ENCODE data around the gene CCND2.

DNA sequence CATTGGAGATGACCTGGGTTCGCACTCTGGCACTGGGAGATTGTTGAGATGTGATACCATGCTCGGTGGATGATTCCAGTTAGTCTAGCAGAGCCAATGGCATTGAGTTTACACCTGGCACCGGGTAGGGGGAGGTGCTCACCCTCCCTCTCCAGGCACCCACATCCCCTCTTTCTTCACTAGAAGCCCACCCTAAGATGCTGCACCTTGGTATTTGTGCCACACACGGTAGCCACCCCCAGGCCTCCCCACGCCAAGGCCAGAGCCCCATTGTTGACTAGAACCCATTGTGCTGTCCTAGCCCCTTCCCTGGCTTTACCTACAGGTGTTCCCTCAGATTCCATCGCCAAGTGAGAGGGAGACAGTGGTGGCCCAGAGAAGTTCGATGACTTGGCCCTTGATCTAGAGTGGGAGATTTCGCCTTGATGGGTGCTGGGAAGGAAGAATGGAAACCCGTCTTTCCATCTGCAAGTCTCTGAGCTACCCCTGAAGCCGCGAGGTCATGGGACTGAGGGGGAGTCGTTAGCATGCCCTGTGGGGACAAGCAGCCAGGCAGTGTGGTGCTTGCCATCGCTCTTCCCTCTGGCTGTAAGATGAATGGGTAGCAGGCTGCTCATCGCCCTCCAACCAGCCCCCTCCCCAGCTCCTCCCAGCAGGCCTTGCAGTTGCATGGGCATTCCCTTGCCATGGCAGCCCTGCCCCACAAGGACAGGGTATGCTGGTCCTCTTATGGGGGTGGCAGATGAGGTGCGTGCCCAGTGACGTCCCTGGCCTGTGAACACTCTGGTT, 8.7 kb downstream of the CCND2 start:
- TF ChIP-seq, protein P1, sequence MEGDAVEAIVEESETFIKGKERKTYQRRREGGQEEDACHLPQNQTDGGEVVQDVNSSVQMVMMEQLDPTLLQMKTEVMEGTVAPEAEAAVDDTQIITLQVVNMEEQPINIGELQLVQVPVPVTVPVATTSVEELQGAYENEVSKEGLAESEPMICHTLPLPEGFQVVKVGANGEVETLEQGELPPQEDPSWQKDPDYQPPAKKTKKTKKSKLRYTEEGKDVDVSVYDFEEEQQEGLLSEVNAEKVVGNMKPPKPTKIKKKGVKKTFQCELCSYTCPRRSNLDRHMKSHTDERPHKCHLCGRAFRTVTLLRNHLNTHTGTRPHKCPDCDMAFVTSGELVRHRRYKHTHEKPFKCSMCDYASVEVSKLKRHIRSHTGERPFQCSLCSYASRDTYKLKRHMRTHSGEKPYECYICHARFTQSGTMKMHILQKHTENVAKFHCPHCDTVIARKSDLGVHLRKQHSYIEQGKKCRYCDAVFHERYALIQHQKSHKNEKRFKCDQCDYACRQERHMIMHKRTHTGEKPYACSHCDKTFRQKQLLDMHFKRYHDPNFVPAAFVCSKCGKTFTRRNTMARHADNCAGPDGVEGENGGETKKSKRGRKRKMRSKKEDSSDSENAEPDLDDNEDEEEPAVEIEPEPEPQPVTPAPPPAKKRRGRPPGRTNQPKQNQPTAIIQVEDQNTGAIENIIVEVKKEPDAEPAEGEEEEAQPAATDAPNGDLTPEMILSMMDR (IDR thresholded peaks at IDR 0.05; ENCODE audit: poor library complexity): no peak
- no peak for TF ChIP-seq EZH2 (IDR thresholded peaks at IDR 0.05; ENCODE audit: borderline replicate concordance)

Measured in hepatocyte (in vitro differentiated cells).